Motor neuron (in vitro differentiated cells): ENCODE results near the gene CRTC1. TPM values are rescaled to one million over a fixed set of nuclear protein-coding genes. Genes with fewer than 3 reads are reported as not detected.
A peak's percentile ranks its signal among the peaks of the same experiment; 100 is the strongest.
"Not testable (repeated sequence)": the region's sequence is repeated elsewhere in the genome, so short reads cannot be mapped to it uniquely, and the experiment has no call there.

Source experiments
- ATAC-seq, 8 experiments: fragments of 200-7000 bp; cut with Tn5 transposase; replicated peaks in 6 of 8; 2 replicates each; pipeline ENCODE4 v1.8.0; 2021; ENCODE audit warnings: mild to moderate bottlenecking in 8 of 8, moderate library complexity in 8 of 8
- H3K27ac ChIP-seq, 2 donors: fragments of 250-450 bp; sonication (Bioruptor Pico); 2 replicates each; pipeline ENCODE4 v1.9.0; 2021; ENCODE audit warnings: antibody characterized with exemption in 2 of 2, mild to moderate bottlenecking in 2 of 2, moderate library complexity in 1 of 2
- H3K4me1 ChIP-seq, 2 donors: fragments of 250-450 bp; sonication (Bioruptor Pico); replicated peaks in 1 of 2; 2 replicates each; pipeline ENCODE4 v1.6.1; 2021; ENCODE audit warnings: antibody characterized with exemption in 2 of 2, mild to moderate bottlenecking in 2 of 2, moderate library complexity in 1 of 2
- H3K4me3 ChIP-seq, 5 donors: fragments of 250-450 bp; sonication (Bioruptor Pico); 2 replicates each; pipeline ENCODE4 v1.9.0; 2021; ENCODE audit warnings: antibody characterized with exemption in 5 of 5, mild to moderate bottlenecking in 5 of 5, moderate library complexity in 4 of 5
- WGBS, 10 experiments: fragments of 450-650 bp; shearing (Covaris generic); methylation state at CpG; one replicate each; pipeline ENCODE4 v1.0.0; 2022; 5-methylcytosine and 5-hydroxymethylcytosine counted together
- in situ Hi-C, 9 experiments: fragments of 400-800 bp; cut with MboI; loops; one replicate each; pipeline ENCODE4 v1.15.0; 2021; ENCODE audit warnings: low sequenced_read_pairs in 9 of 9, low pct_unique_long_range_greater_than_20kb in 2 of 9; ENCODE audit not compliant: unreplicated experiment in 9 of 9
- total RNA-seq, 8 experiments: library from RNA; unstranded; fragments of 300-600 nt; gene quantifications; 2 replicates each; pipeline versions ENCODE4 v1.2.3 to v1.2.4, GENCODE V29; 2022

The CRTC1 gene
- total RNA-seq, 8 experiments from 2014 or later: 2.0 to 8.8 (median 8.0) TPM

GRCh38 chr19:18799389-18799970 lies 116.0 kb downstream of the CRTC1 start:
- no peak overlapping the region for H3K4me3 ChIP-seq
- peaks cover 0 to 4% of the 10 kb centered on the region in 2 donors for H3K4me1 ChIP-seq
- in situ Hi-C loops: no loop called here
- H3K27ac ChIP-seq: no peak overlapping the region
- ATAC-seq: no peak

DNA sequence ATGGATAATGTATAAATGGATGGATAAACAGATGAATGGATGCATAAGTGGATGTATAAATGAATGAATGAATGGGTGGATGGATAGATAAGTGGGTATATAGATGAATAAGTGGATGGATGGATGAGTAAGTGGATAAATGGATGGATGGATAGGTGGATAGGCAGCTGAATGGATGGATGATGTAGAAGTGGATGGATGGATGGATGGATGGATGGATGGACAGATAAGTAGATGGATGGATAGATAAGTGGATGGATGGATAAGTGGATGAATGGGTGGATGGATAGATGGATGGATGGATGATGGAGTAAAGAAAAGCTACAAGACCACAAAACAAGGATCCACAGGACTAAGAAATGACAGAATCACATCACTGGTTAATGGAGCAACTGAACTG lies 116.6 kb downstream of the CRTC1 start:
- no peak overlapping the region for H3K4me3 ChIP-seq
- ATAC-seq: no peak
- in situ Hi-C loops: no loop called here
- H3K27ac ChIP-seq: no peak overlapping the region
- H3K4me1 ChIP-seq: peaks cover 0 to 4% of the 10 kb centered on the region in 2 donors

DNA sequence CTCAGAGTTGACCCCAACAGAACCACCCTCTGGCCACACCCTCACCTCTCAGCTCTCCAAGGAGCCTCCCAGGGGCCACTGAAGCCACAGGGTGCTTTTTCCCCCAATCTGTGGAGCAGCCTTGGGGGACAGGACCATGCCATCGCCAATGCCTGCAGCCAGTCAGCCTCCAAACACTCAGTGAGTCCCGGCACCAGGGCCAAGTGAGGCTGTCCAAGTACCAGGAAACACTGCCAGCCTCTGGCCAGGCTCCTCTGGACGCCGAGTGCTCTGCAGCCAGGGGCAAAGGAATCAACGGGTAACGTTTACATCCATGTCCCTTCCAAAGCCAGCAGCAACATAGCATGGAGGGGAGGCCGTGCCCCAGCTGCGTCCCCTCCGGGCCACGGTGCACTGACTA lies 117.2 kb downstream of the CRTC1 start:
- in situ Hi-C loops: no loop called here
- WGBS, 10 experiments: 0 to 60% (median 38%) methylated on average over 1 to 4 of the region's 10 CpGs; no CpG with 5 or more reads in 6 of the 10 experiments
- Histone ChIP-seq H3K27ac (no peak overlapping the region), H3K4me1 (peaks cover 0 to 3% of the 10 kb centered on the region in 2 donors), H3K4me3 (no peak overlapping the region)
- ATAC-seq: no peak

DNA sequence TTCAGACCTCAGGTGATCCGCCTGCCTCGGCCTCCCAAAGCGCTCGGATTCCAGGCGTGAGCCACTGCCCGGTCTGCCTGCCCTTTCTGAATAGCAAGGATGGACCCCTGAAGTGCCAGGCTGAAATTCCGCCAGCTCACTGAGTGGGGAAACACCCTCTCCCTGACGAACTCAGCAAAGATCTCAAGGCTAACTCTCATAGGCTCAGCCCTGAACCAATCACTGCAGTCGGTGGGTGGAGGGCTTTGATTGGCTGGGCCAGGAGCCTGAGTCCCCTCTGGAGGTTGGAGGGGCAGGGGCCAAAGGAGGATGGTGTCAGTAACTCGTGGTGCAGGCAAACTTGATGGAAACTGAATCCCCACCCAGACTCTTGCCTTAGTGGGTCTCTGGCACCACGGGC lies 118.9 kb downstream of the CRTC1 start:
- H3K4me3 ChIP-seq: no peak overlapping the region
- peak in 1 of 8 experiments; percentile 48 for ATAC-seq
- WGBS, 10 experiments: 10 to 57% (median 28%) methylated on average over 2 to 6 of the region's 11 CpGs; no CpG with 5 or more reads in 5 of the 10 experiments
- in situ Hi-C loops: no loop called here
- H3K4me1 ChIP-seq: no peaks in the 10 kb centered on the region
- H3K27ac ChIP-seq: no peak overlapping the region

- no peak overlapping the region for H3K27ac ChIP-seq
- 33 to 100% (median 56%) methylated on average over 1 to 2 of the region's 5 CpGs; no CpG with 5 or more reads in 5 of the 10 experiments for WGBS, 10 experiments
- ATAC-seq: no peak
- no peak overlapping the region for H3K4me3 ChIP-seq
- in situ Hi-C loops: no loop called here
- H3K4me1 ChIP-seq: no peaks in the 10 kb centered on the region
Observed at GRCh38 chr19:18803550-18804138, 120.2 kb downstream of the CRTC1 start.

DNA sequence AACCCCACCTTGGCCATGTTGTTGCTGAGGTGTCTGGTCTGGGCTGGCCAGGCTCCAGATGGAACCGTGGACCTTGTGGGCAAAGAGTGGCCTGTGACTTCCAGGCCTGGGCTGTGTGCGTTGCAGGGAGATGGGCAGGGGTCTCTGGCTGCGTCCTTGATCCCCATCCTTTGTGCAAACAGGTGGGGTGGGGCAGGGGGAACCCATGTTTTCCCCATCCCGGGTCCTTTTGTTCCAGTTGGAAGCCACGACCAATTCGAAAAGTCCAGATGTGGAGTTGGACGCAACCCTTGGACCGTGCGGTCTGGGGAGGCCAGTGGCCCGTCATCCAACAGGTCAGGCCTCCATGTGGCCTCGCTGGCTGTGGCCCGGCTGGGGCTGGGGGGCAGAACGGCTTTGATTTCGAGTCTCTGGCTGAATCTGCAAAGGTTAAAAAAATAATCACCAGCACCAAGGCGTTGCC lies 120.7 kb downstream of the CRTC1 start:
- no peak overlapping the region for H3K27ac ChIP-seq
- in situ Hi-C loops: no loop called here
- no peak overlapping the region for H3K4me3 ChIP-seq
- ATAC-seq: no peak
- WGBS, 10 experiments: 40 to 80% (median 77%) methylated on average over 1 to 7 of the region's 15 CpGs; no CpG with 5 or more reads in 6 of the 10 experiments
- no peaks in the 10 kb centered on the region for H3K4me1 ChIP-seq

GRCh38 chr19:18804643-18805042 lies 121.2 kb downstream of the CRTC1 start:
- in situ Hi-C loops: no loop called here
- H3K27ac ChIP-seq: no peak overlapping the region
- no peaks in the 10 kb centered on the region for H3K4me1 ChIP-seq
- 85 to 100% (median 100%) methylated on average over 1 to 2 of the region's 8 CpGs; no CpG with 5 or more reads in 5 of the 10 experiments for WGBS, 10 experiments
- H3K4me3 ChIP-seq: no peak overlapping the region
- no peak for ATAC-seq

- no peak for ATAC-seq
- WGBS, 10 experiments: 47 to 100% (median 83%) methylated on average over 1 to 3 of the region's 19 CpGs; no CpG with 5 or more reads in 6 of the 10 experiments
- in situ Hi-C loops: no loop called here
- H3K4me3 ChIP-seq: no peak overlapping the region
- H3K27ac ChIP-seq: no peak overlapping the region
- H3K4me1 ChIP-seq: no peaks in the 10 kb centered on the region
Observed at GRCh38 chr19:18807861-18808331, 124.4 kb downstream of the CRTC1 start.

GRCh38 chr19:18809149-18809868 lies 125.8 kb downstream of the CRTC1 start:
- Histone ChIP-seq H3K27ac (no peak overlapping the region), H3K4me1 (no peaks in the 10 kb centered on the region), H3K4me3 (no peak overlapping the region)
- in situ Hi-C loops: no loop called here
- peak in 3 of 8 experiments; percentile 60 to 91 (median 63) for ATAC-seq
- 17 to 80% (median 54%) methylated on average over 1 to 13 of the region's 14 CpGs for WGBS, 10 experiments

GRCh38 chr19:18811638-18812037 lies 128.2 kb downstream of the CRTC1 start:
- whole genome bisulfite sequencing, 10 experiments: 62 to 100% (median 94%) methylated on average over 1 to 4 of the region's 5 CpGs; no CpG with 5 or more reads in 2 of the 10 experiments
- H3K27ac ChIP-seq, in situ Hi-C loops, H3K4me1 ChIP-seq, H3K4me3 ChIP-seq, ATAC-seq: not testable (repeated sequence)

- ATAC-seq: peak in 1 of 8 experiments; percentile 61
- 0 to 80% (median 50%) methylated on average over 1 to 5 of the region's 9 CpGs; no CpG with 5 or more reads in 4 of the 10 experiments for WGBS, 10 experiments
- in situ Hi-C loops: no loop called here
- no peaks in the 10 kb centered on the region for H3K4me1 ChIP-seq
- H3K4me3 ChIP-seq: no peak overlapping the region
- no peak overlapping the region for H3K27ac ChIP-seq
Observed at GRCh38 chr19:18814063-18814462, 130.6 kb downstream of the CRTC1 start.

GRCh38 chr19:18815673-18816072 lies 132.2 kb downstream of the CRTC1 start:
- H3K4me1 ChIP-seq: no peaks in the 10 kb centered on the region
- WGBS, 10 experiments: 20 to 100% (median 79%) methylated on average over 1 to 4 of the region's 5 CpGs; no CpG with 5 or more reads in 3 of the 10 experiments
- H3K27ac ChIP-seq: no peak overlapping the region
- in situ Hi-C loops: no loop called here
- ATAC-seq: no peak
- no peak overlapping the region for H3K4me3 ChIP-seq

- H3K4me3 ChIP-seq, ATAC-seq, H3K27ac ChIP-seq, in situ Hi-C loops, H3K4me1 ChIP-seq: not testable (repeated sequence)
- 80 to 100% (median 85%) methylated on average over 1 to 4 of the region's 4 CpGs; no CpG with 5 or more reads in 4 of the 10 experiments for WGBS, 10 experiments
Observed at GRCh38 chr19:18816645-18817044, 133.2 kb downstream of the CRTC1 start.
